HepG2 (cell line): ENCODE measurements around the gene TRMT6. TPM values are rescaled to one million over a fixed set of nuclear protein-coding genes. Genes with fewer than 3 reads are reported as not detected.
A peak's percentile ranks its signal among the peaks of the same experiment; 100 is the strongest.

Experiments
- ATAC-seq: fragments of 200-7000 bp; cut with Tn5 transposase; 3 replicates; pipeline ENCODE4 v1.9.1; 2020; ENCODE audit warnings: mild to moderate bottlenecking, moderate library complexity
- BruUV-seq: library from RNA; stranded (reverse); fragments of 400-500 nt; replicated peaks from 2 replicates; lab custom pipeline; 2021; lab: Mats Ljungman, UMichigan
- CTCF ChIA-PET: fragments of 300-600 bp; formaldehyde crosslinking; extraction: SDS; loops from one replicate; lab custom pipeline; 2021; ENCODE audit warnings: low total read pairs, inconsistent platforms, low intra/inter-chr PET ratio; lab: Yijun Ruan, JAX
- POLR2A ChIA-PET: fragments of 350-600 bp; sonication (Branson Sonifier 250); formaldehyde crosslinking; loops from one replicate; lab custom pipeline; 2020; ENCODE audit warnings: antibody characterized with exemption, inconsistent platforms; lab: Yijun Ruan, JAX
- DNase-seq: peaks from one replicate; pipeline ENCODE4 v3.0.0-alpha.2; 2015; ENCODE audit warnings: low spot score
- FAIRE-seq: peaks from 3 replicates; lab custom pipeline; 2011; peaks lifted over from hg19 to GRCh38; lab: Jason Lieb, UNC
- H2AFZ ChIP-seq: one replicate; pipeline ENCODE4 v1.6.1; 2011; ENCODE audit warnings: low read length, inconsistent platforms
- H3K27ac ChIP-seq: fragments of 300-600 bp; 3 replicates; pipeline ENCODE4 v1.8.0; 2011; ENCODE audit warnings: mixed run types, mild to moderate bottlenecking, mixed read lengths, low read length, inconsistent platforms; ENCODE audit not compliant: insufficient read depth; ENCODE audit errors: extremely low read length
- H3K27me3 ChIP-seq, 2 experiments: fragments of 200-600 bp in 1 of 2; 2 replicates in 1 of 2; 3 replicates in 1 of 2; pipeline versions ENCODE4 v1.6.0 to v1.8.0; 2011; ENCODE audit warnings: low read length in 2 of 2, mild to moderate bottlenecking in 2 of 2, moderate library complexity in 2 of 2, inconsistent platforms in 1 of 2; ENCODE audit not compliant: insufficient read depth in 2 of 2, control insufficient read depth in 1 of 2
- H3K36me3 ChIP-seq, 2 experiments: fragments of 200-600 bp in 1 of 2; replicated peaks in 1 of 2; 2 replicates in 1 of 2; 3 replicates in 1 of 2; pipeline versions ENCODE4 v1.5.1 to v1.8.0; 2011; ENCODE audit warnings: low read length in 2 of 2, inconsistent platforms in 1 of 2; ENCODE audit not compliant: insufficient read depth in 2 of 2, control insufficient read depth in 1 of 2
- H3K4me1 ChIP-seq: 2 replicates; pipeline ENCODE4 v1.5.1; 2012; ENCODE audit warnings: low read length, inconsistent platforms; ENCODE audit not compliant: insufficient read depth
- H3K4me2 ChIP-seq: 2 replicates; pipeline ENCODE4 v1.6.0; 2011; ENCODE audit warnings: low read depth, low read length, inconsistent platforms
- H3K4me3 ChIP-seq, 3 experiments: fragments of 200-600 bp in 1 of 3; sonication (generic), shearing (Covaris generic) in 1 of 3; replicated peaks in 1 of 3; 2 replicates each; pipeline ENCODE4 v1.5.1; 2011 to 2016; ENCODE audit warnings: low read length in 3 of 3, inconsistent platforms in 2 of 3, low read depth in 2 of 3, mild to moderate bottlenecking in 2 of 3, control low read depth in 1 of 3, mixed read lengths in 1 of 3; ENCODE audit not compliant: insufficient read depth in 1 of 3
- H3K79me2 ChIP-seq: one replicate; pipeline ENCODE4 v1.6.1; 2011; ENCODE audit warnings: low read length, inconsistent platforms; ENCODE audit not compliant: insufficient read depth
- H3K9ac ChIP-seq: 2 replicates; pipeline ENCODE4 v1.6.0; 2011; ENCODE audit warnings: mild to moderate bottlenecking, low read depth, low read length, inconsistent platforms; ENCODE audit not compliant: insufficient read depth
- H3K9me3 ChIP-seq: 2 replicates; pipeline ENCODE4 v1.5.1; 2012; ENCODE audit warnings: mild to moderate bottlenecking, low read length
- H4K20me1 ChIP-seq: 2 replicates; pipeline ENCODE4 v1.6.0; 2011; ENCODE audit warnings: inconsistent platforms, mild to moderate bottlenecking, low read length, moderate library complexity; ENCODE audit not compliant: insufficient read depth
- BRD4 ChIP-seq: sonication (generic); formaldehyde crosslinking; IDR thresholded peaks from 2 replicates; pipeline ENCODE4 v1.4.0; 2020; ENCODE audit warnings: missing genetic modification reagents
- CBX1 ChIP-seq: IDR thresholded peaks from one replicate; pipeline ENCODE4 v1.6.1; 2016; ENCODE audit warnings: antibody characterized with exemption, low read depth
- GMEB1 ChIP-seq: sonication (generic); formaldehyde crosslinking; IDR thresholded peaks from 2 replicates; pipeline ENCODE4 v1.5.1; 2020; ENCODE audit warnings: missing genetic modification reagents, mild to moderate bottlenecking, borderline replicate concordance
- GPBP1L1 ChIP-seq: sonication (generic); formaldehyde crosslinking; IDR thresholded peaks from 2 replicates; pipeline ENCODE4 v1.5.0; 2020; ENCODE audit warnings: mild to moderate bottlenecking, missing genetic modification reagents
- HNRNPK ChIP-seq: fragments of 200-400 bp; formaldehyde crosslinking; IDR thresholded peaks from 2 replicates; pipeline ENCODE4 v1.6.1; 2018; ENCODE audit warnings: low read length, low read depth, moderate library complexity, mild to moderate bottlenecking; ENCODE audit not compliant: poor library complexity, severe bottlenecking
- KAT7 ChIP-seq: IDR thresholded peaks from 2 replicates; pipeline ENCODE4 v1.6.1; 2018; ENCODE audit warnings: borderline replicate concordance, missing compliant biosample characterization
- MIER3 ChIP-seq: IDR thresholded peaks from 2 replicates; pipeline ENCODE4 v1.6.1; 2016; ENCODE audit warnings: missing compliant biosample characterization, borderline replicate concordance
- PCBP1 ChIP-seq: fragments of 200-400 bp; formaldehyde crosslinking; IDR thresholded peaks from 2 replicates; pipeline ENCODE4 v1.6.1; 2017; ENCODE audit warnings: mild to moderate bottlenecking, low read depth, low read length, borderline replicate concordance
- PCBP2 ChIP-seq: fragments of 200-400 bp; formaldehyde crosslinking; optimal IDR thresholded peaks from 2 replicates; pipeline ENCODE3; 2018; ENCODE audit warnings: low read length, low read depth; ENCODE audit not compliant: poor library complexity, severe bottlenecking
- SOX13 ChIP-seq, 3 experiments: fragments of 450-650 bp in 1 of 3; sonication (generic) in 1 of 3; formaldehyde crosslinking in 1 of 3; IDR thresholded peaks in 2 of 3; conservative IDR thresholded peaks in 1 of 3; 2 replicates each; pipeline versions ENCODE4 v1.5.0 to v1.6.1; 2016 to 2020; ENCODE audit warnings: antibody characterized with exemption in 1 of 3, mild to moderate bottlenecking in 1 of 3, missing compliant biosample characterization in 1 of 3, missing genetic modification reagents in 1 of 3, moderate library complexity in 1 of 3
- SP4 ChIP-seq: sonication (generic); formaldehyde crosslinking; IDR thresholded peaks from 2 replicates; pipeline ENCODE4 v1.8.1; 2023; ENCODE audit warnings: mild to moderate bottlenecking, missing genetic modification reagents
- TBL1XR1 ChIP-seq: fragments of 150-350 bp; IDR thresholded peaks from 2 replicates; pipeline ENCODE4 v1.6.1; 2014; ENCODE audit warnings: borderline replicate concordance, low read length; ENCODE audit not compliant: partially characterized antibody
- ZNF225 ChIP-seq: sonication (generic); formaldehyde crosslinking; IDR thresholded peaks from 2 replicates; pipeline ENCODE4 v1.4.0; 2020; ENCODE audit warnings: mild to moderate bottlenecking, missing genetic modification reagents
- WGBS: methylation state at CpG from one replicate; pipeline ENCODE4 v1.1.6; 2017; ENCODE audit warnings: low lambda C conversion rate; 5-methylcytosine and 5-hydroxymethylcytosine counted together
- in situ Hi-C: cut with HindIII; loops from 2 replicates; pipeline ENCODE4 v1.10.0; 2017; ENCODE audit warnings: low pct_unique_long_range_greater_than_20kb; ENCODE audit not compliant: extremely low pct_ligation_motif_present
- intact Hi-C: fragments of 100-400 bp; cut with micrococcal nuclease; formaldehyde crosslinking; loops from one replicate; pipeline ENCODE4 v1.10.0; 2022; ENCODE audit not compliant: unreplicated experiment
- polyA plus RNA-seq, 8 experiments: library from polyadenylated mRNA; depleted of rRNA in 3 of 8; stranded (reverse) in 7 of 8; unstranded in 1 of 8; fragments of >200 nt; fragmentation: Illumina TruSeq in 4 of 8; extraction: Trizol in 4 of 8; gene quantifications; 2 replicates each; pipeline versions ENCODE4 v1.2.1 to v1.2.3, GENCODE V29; 2011 to 2016; ENCODE audit warnings: low read depth in 4 of 8, missing spikeins in 1 of 8, mixed read lengths in 1 of 8; ENCODE audit not compliant: insufficient read depth in 1 of 8
- total RNA-seq, 5 experiments: library from RNA; depleted of rRNA; stranded (reverse); fragments of >200 nt; fragmentation: Illumina TruSeq; extraction: Trizol; gene quantifications; 2 replicates each; pipeline ENCODE4 v1.2.3, GENCODE V29; 2016; ENCODE audit warnings: low read depth in 1 of 5
- TF ChIP-seq, protein P1 (sequence below): sonication (generic); formaldehyde crosslinking; IDR thresholded peaks from 2 replicates; pipeline ENCODE4 v1.9.0; 2022; ENCODE audit warnings: low read depth, missing genetic modification reagents

The TRMT6 gene
- total and polyA plus RNA-seq, 2 of the 13 experiments (the other 11 are each of a cell fraction or from before 2014, with no cell fraction given), result 10.5 to 37.8 TPM

DNA sequence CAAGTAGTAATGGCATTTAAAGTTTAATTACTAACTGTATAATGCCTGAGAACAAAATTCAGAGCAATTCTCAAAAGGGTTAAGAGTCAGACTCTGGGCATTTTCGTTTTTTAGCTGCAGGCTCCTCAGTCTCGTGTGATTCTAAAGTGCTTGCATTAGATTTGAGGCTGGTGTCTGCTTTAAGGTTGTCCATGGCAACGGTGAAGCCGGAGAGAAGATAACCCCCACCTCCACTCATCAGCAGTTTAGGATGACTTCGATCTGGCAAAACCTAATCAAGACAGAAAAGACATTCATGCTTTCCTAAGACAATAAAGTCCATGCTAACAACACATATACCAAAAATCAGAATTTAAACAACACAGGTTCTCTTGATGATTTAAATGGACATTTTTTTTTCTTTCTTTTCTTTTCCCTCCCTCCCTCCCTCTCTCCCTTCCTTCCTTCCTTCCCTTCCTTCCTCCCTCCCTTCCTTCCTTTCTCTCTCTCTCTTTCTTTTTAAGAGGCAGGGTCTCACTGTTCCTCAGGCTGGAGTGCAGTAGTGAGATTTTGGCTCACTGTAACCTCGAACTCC lies 11.8 kb downstream of the TRMT6 start:
- H3K36me3 ChIP-seq, result peaks cover 26 to 42% of the 10 kb centered on the region in 2 experiments

More for the DNA sequence above, 11.8 kb downstream of the TRMT6 start:
- Histone ChIP-seq H3K4me3 (no peak overlapping the region), H3K4me1 (no peaks in the 10 kb centered on the region; the same call in 1 of the 2 replicates), H3K27me3 (no peaks in the 10 kb centered on the region), H3K79me2 (no peaks in the 10 kb centered on the region), H4K20me1 (no peaks in the 10 kb centered on the region), H3K4me2 (no peak overlapping the region), H3K9me3 (no peaks in the 10 kb centered on the region), H3K9ac (no peak overlapping the region), H3K27ac (no peak overlapping the region), H2AFZ (no peak overlapping the region)
- BruUV-seq, result no TSS peak
- intact Hi-C loops, result no loop called here
- POLR2A ChIA-PET, result no interaction called here
- WGBS, result 84% methylated on average over 6 of the region's 6 CpGs
- in situ Hi-C loops, result no loop called here
- ATAC-seq, result no peak
- TF ChIP-seq GMEB1 (no peak), GPBP1L1 (no peak), CBX1 (no peak), BRD4 (no peak), HNRNPK (peak; percentile 89), KAT7 (CRISPR knock-in tag) (no peak), ZNF225 (CRISPR knock-in tag) (no peak), MIER3 (CRISPR knock-in tag) (no peak), TBL1XR1 (no peak), SOX13 (IDR thresholded peaks at IDR 0.05) (no peak), SOX13 (CRISPR knock-in tag; conservative IDR thresholded peaks at IDR 0.05 in 1 of 2, IDR thresholded peaks at IDR 0.05 in 1 of 2) (no peak), SP4 (CRISPR knock-in tag) (no peak), PCBP2 (peak; percentile 16), PCBP1 (0 out of 2 replicates have a peak, but pooled peaks have one; percentile 65)
- TF ChIP-seq, protein P1, sequence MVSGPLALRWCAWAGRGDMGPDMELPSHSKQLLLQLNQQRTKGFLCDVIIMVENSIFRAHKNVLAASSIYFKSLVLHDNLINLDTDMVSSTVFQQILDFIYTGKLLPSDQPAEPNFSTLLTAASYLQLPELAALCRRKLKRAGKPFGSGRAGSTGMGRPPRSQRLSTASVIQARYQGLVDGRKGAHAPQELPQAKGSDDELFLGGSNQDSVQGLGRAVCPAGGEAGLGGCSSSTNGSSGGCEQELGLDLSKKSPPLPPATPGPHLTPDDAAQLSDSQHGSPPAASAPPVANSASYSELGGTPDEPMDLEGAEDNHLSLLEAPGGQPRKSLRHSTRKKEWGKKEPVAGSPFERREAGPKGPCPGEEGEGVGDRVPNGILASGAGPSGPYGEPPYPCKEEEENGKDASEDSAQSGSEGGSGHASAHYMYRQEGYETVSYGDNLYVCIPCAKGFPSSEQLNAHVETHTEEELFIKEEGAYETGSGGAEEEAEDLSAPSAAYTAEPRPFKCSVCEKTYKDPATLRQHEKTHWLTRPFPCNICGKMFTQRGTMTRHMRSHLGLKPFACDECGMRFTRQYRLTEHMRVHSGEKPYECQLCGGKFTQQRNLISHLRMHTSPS (CRISPR knock-in tag), result no peak
- DNase-seq, result no peak
- FAIRE-seq, result no peak
- CTCF ChIA-PET, result no interaction called here
